Uterus (tissue), 4 donors: ENCODE results near the gene TPRG1L. TPM values are rescaled to one million over a fixed set of nuclear protein-coding genes. Genes with fewer than 3 reads are reported as not detected.

ENCODE experiments used
- DNase-seq, 2 donors: peaks; one replicate each; pipeline ENCODE4 v3.0.0-alpha.2; 2019 to 2020
- H3K27ac ChIP-seq, 2 donors: fragments of 200-600 bp; sonication (generic); 1 replicate in 1 of 2; 2 replicates in 1 of 2; pipeline ENCODE4 v1.5.1; 2016 to 2018
- H3K27me3 ChIP-seq, 2 donors: fragments of 200-600 bp; sonication (generic); one replicate each; pipeline ENCODE4 v1.5.1; 2018 to 2019; ENCODE audit warnings: control low read depth in 1 of 2
- H3K36me3 ChIP-seq, 2 donors: fragments of 200-600 bp; sonication (generic); one replicate each; pipeline ENCODE4 v1.5.1; 2019; ENCODE audit warnings: control low read depth in 1 of 2
- H3K4me1 ChIP-seq, 2 donors: fragments of 200-600 bp; sonication (generic); one replicate each; pipeline ENCODE4 v1.5.1; 2018 to 2019; ENCODE audit warnings: control low read depth in 1 of 2
- H3K4me3 ChIP-seq, 2 donors: fragments of 200-600 bp; sonication (generic); 1 replicate in 1 of 2; 2 replicates in 1 of 2; pipeline ENCODE4 v1.5.1; 2018 to 2019; ENCODE audit warnings: mild to moderate bottlenecking in 1 of 2
- H3K9me3 ChIP-seq, 2 donors: fragments of 200-600 bp; sonication (generic); one replicate each; pipeline ENCODE4 v1.5.1; 2019; ENCODE audit warnings: control low read depth in 1 of 2
- POLR2A ChIP-seq, 2 donors: fragments of 450-650 bp; IDR thresholded peaks; one replicate each; pipeline ENCODE4 v1.6.1; 2016; ENCODE audit warnings: antibody characterized with exemption in 2 of 2, mild to moderate bottlenecking in 1 of 2, moderate library complexity in 1 of 2
- intact Hi-C: fragments of 100-400 bp; cut with DNase I; formaldehyde crosslinking; loops from one replicate; pipeline ENCODE4 v1.15.1; 2023; ENCODE audit warnings: low total_unique reads
- total RNA-seq, 4 donors: library from RNA; depleted of rRNA in 3 of 4; stranded (reverse); fragments of >200 nt in 3 of 4; gene quantifications; one replicate each; pipeline versions ENCODE4 v1.1.0 to v1.2.4, GENCODE V29; 2014 to 2023
- TF ChIP-seq, protein P1 (sequence below), 4 experiments: fragments of 200-600 bp in 2 of 4; fragments of 450-650 bp in 2 of 4; sonication (generic) in 2 of 4; IDR thresholded peaks; one replicate each; pipeline ENCODE4 v1.5.1; 2016 to 2019; ENCODE audit warnings: antibody characterized with exemption in 4 of 4, mild to moderate bottlenecking in 2 of 4, moderate library complexity in 1 of 4
- donor health status: DM: yes; HTN: yes; CAD: no.

Gene TPRG1L
- total RNA-seq, 4 donors from 2014 or later = 18.7 to 43.4 (median 29.6) TPM

DNA sequence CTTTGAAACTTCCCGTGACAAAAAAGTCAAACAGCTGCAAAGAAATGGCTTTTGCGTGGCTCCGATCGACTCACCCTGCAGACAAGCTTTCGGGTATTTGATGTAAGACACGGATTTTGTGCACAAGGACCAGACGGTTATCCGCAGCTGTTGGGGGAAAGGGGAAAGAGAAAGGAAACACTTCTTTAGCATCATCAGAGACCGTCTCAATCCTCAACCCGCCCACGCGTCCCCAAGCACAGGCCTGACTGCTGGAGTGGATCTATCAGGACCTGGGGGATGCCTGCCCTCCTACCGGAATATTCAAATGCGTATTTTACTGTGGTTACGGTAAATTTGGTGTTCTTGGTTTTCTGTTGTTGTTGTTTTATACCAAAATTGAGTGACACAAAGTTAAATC, 13.9 kb downstream of the TPRG1L start:
- H3K27me3 ChIP-seq = no peaks in the 10 kb centered on the region
- TF ChIP-seq, protein P1, sequence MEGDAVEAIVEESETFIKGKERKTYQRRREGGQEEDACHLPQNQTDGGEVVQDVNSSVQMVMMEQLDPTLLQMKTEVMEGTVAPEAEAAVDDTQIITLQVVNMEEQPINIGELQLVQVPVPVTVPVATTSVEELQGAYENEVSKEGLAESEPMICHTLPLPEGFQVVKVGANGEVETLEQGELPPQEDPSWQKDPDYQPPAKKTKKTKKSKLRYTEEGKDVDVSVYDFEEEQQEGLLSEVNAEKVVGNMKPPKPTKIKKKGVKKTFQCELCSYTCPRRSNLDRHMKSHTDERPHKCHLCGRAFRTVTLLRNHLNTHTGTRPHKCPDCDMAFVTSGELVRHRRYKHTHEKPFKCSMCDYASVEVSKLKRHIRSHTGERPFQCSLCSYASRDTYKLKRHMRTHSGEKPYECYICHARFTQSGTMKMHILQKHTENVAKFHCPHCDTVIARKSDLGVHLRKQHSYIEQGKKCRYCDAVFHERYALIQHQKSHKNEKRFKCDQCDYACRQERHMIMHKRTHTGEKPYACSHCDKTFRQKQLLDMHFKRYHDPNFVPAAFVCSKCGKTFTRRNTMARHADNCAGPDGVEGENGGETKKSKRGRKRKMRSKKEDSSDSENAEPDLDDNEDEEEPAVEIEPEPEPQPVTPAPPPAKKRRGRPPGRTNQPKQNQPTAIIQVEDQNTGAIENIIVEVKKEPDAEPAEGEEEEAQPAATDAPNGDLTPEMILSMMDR (IDR thresholded peaks at IDR 0.05) = no peak
- TF ChIP-seq POLR2A (IDR thresholded peaks at IDR 0.05) = no peak
- no peak for DNase-seq
- intact Hi-C loops = no loop called here
- no peaks in the 10 kb centered on the region for H3K4me1 ChIP-seq
- no peak overlapping the region for H3K4me3 ChIP-seq
- H3K27ac ChIP-seq = no peak overlapping the region
- no peaks in the 10 kb centered on the region for H3K36me3 ChIP-seq
- H3K9me3 ChIP-seq = no peaks in the 10 kb centered on the region

DNA sequence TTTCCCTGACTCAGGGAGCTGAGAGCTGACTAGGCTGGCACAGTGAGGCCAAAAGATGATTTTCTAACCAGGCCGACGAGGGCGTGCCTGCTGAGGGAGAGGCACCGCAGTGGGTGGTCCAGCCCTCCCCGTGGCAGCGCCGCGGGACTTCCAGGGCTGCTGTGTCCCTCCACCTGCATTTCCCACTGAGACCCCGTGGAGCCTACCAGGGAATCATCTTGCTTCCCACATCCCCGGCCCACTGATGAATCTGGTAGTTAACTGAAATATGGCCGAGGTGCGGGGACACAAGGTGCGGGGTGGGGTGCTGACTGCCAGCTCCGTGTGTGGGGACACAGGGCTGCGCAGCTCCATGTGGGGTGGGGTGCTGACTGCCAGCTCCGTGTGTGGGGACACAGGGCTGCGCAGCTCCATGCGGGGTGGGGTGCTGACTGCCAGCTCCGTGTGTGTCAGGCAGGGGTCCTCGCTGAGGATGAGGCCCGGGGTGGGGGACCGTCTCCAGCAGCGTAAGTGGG, 14.6 kb downstream of the TPRG1L start:
- Histone ChIP-seq H3K9me3 (no peaks in the 10 kb centered on the region), H3K27ac (no peak overlapping the region), H3K27me3 (no peaks in the 10 kb centered on the region), H3K4me1 (no peaks in the 10 kb centered on the region), H3K36me3 (no peaks in the 10 kb centered on the region), H3K4me3 (no peak overlapping the region)
- DNase-seq = no peak
- TF ChIP-seq POLR2A (IDR thresholded peaks at IDR 0.05) = no peak
- intact Hi-C loops = no loop called here

DNA sequence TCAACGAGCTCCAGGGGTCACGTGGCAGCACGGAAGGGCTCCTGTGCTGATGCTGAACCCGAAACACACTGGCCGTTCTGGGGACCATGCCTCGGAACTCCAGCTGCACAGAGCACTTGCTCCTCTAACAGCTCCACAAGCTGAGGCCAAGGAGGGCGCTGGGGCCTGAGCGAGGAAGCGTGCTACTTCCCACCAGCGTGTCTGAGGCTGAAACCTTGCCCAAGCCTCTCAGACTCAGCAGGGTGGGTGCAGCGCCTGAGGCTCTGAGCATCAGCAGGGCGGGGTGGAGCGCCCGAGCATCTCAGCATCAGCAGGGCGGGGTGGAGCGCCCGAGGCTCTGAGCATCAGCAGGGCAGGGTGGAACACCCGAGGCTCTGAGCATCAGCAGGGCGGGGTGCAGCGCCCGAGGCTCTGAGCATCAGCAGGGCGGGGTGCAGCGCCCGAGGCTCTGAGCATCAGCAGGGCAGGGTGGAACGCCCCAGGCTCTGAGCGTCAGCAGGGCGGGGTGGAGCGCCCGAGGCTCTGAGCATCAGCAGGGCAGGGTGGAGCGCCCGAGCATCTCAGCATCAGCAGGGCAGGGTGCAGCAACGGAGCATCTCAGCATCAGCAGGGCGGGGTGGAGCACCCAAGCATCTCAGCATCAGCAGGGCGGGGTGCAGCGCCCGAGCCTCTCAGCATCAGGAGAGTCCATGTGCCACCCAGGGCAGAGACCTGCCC, 15.5 kb downstream of the TPRG1L start:
- TF ChIP-seq, protein P1 (IDR thresholded peaks at IDR 0.05) = no peak
- no peak for TF ChIP-seq POLR2A (IDR thresholded peaks at IDR 0.05)
- H3K27ac ChIP-seq = no peak overlapping the region
- no peaks in the 10 kb centered on the region for H3K36me3 ChIP-seq
- no peak for DNase-seq
- no peaks in the 10 kb centered on the region for H3K9me3 ChIP-seq
- no peaks in the 10 kb centered on the region for H3K27me3 ChIP-seq
- no peak overlapping the region for H3K4me3 ChIP-seq
- intact Hi-C loops = loop anchor here (10.0 kb wide), 1 partner anchor 1055 kb away; the partner anchor contains the start of gene PRXL2B
- no peaks in the 10 kb centered on the region for H3K4me1 ChIP-seq

DNA sequence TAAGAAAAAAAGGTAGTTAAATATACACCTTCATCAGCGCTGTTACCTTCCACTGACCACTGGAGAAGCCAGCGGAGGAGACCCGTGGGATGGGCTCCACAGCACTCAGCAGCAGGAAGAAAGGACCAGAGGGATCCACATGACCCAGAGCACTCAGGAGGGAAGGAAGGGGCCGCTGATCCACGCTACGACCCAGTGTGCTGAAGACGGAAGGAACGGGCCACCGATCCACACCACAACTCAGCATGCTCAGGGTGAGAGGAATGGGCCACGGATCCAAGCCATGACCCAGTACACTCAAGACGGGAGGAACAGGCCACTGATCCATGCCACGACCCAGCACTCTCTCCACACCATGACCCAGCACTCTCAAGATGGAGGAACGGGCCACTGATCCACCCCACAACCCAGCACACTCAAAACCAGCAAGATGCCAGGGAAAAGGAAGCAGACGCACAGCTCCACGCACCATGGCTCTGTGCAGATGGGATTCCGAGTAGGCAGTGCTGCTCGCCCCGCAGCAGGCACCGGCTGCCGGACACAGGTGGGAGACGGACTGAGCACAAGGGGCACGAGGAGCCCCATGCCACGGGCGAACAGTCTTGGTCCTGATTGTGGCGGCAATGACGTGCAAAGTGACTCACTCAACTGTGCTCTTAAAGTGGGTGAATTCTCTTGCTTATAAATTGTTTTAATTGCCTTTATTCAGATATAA, 16.4 kb downstream of the TPRG1L start:
- H3K36me3 ChIP-seq = no peaks in the 10 kb centered on the region

DNA sequence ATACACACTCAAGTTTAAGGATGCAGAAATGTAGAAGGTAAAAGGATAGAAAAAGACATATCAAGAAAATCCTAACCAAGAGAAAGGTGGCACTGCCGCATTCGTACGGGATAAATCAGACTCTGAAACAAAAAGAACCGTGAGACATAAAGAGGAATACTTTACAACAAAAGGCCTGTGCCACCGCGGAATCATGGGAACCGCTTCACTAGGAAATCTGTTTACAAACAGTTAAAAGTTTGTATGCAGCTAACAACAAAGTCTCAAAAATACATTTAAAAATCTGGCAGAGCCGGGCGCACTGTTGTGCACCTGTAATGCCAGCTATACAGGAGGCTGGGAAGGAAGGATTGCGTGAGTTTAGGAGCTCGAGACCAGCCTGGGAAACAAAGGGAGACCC, 17.0 kb downstream of the TPRG1L start:
- Histone ChIP-seq H3K27me3 (no peaks in the 10 kb centered on the region), H3K4me1 (no peaks in the 10 kb centered on the region), H3K27ac (no peak overlapping the region), H3K9me3 (no peaks in the 10 kb centered on the region), H3K4me3 (no peak overlapping the region), H3K36me3 (no peaks in the 10 kb centered on the region)
- no peak for DNase-seq
- intact Hi-C loops = loop anchor here (10.0 kb wide), 1 partner anchor 1057 kb away; the partner anchor contains the start of gene PRXL2B
- no peak for TF ChIP-seq POLR2A (IDR thresholded peaks at IDR 0.05)
- TF ChIP-seq, protein P1 (IDR thresholded peaks at IDR 0.05) = no peak

More for the DNA sequence above, 16.4 kb downstream of the TPRG1L start:
- Histone ChIP-seq H3K27ac (no peak overlapping the region), H3K27me3 (no peaks in the 10 kb centered on the region), H3K9me3 (no peaks in the 10 kb centered on the region), H3K4me3 (no peak overlapping the region), H3K4me1 (no peaks in the 10 kb centered on the region)
- intact Hi-C loops = loop anchor here (10.0 kb wide), 1 partner anchor 1056 kb away; the partner anchor contains the start of gene PRXL2B
- no peak for TF ChIP-seq POLR2A (IDR thresholded peaks at IDR 0.05)
- DNase-seq = no peak
